PC-9 (cell line): ENCODE results near the gene NBEA. TPM values are rescaled to one million over a fixed set of nuclear protein-coding genes. Genes with fewer than 3 reads are reported as not detected.

Source experiments
- BruUV-seq: library from RNA; stranded (reverse); fragments of 400-500 nt; replicated peaks from 2 replicates; lab custom pipeline; 2021; lab: Mats Ljungman, UMichigan
- CTCF ChIA-PET: fragments of 300-600 bp; sonication (Branson Sonifier 250); formaldehyde crosslinking; loops from one replicate; lab custom pipeline; 2022; ENCODE audit warnings: antibody characterized with exemption; lab: Charles Lee
- POLR2A ChIA-PET: fragments of 300-600 bp; sonication (Branson Sonifier 250); formaldehyde crosslinking; loops from one replicate; lab custom pipeline; 2022; ENCODE audit warnings: antibody characterized with exemption; ENCODE audit not compliant: unreplicated experiment; lab: Charles Lee
- DNase-seq, 2 experiments: peaks; one replicate each; pipeline versions ENCODE4 v3.0.0 to v3.0.0-alpha.2; 2015 to 2022; ENCODE audit warnings: mixed read lengths in 1 of 2
- H2AFZ ChIP-seq: fragments of 200-600 bp; sonication (generic); 2 replicates; pipeline ENCODE4 v1.8.1; 2017; ENCODE audit warnings: antibody characterized with exemption
- H3F3A ChIP-seq: fragments of 200-600 bp; sonication (generic); 2 replicates; pipeline ENCODE4 v1.8.1; 2017; ENCODE audit warnings: antibody characterized with exemption, mild to moderate bottlenecking, low read depth; ENCODE audit not compliant: insufficient read depth
- H3K27ac ChIP-seq: fragments of 200-600 bp; sonication (generic); 2 replicates; pipeline ENCODE4 v1.6.1; 2016; ENCODE audit warnings: mixed run types
- H3K27me3 ChIP-seq: fragments of 200-600 bp; sonication (generic); 2 replicates; pipeline ENCODE4 v1.6.1; 2016; ENCODE audit warnings: low read depth, mixed run types; ENCODE audit not compliant: insufficient read depth
- H3K36me3 ChIP-seq: fragments of 200-600 bp; sonication (generic); 2 replicates; pipeline ENCODE4 v1.6.1; 2016; ENCODE audit warnings: low read depth, mixed run types
- H3K4me1 ChIP-seq: fragments of 200-600 bp; sonication (generic); replicated peaks from 2 replicates; pipeline ENCODE4 v1.6.1; 2016; ENCODE audit warnings: mixed run types; ENCODE audit not compliant: insufficient read depth
- H3K4me2 ChIP-seq: fragments of 200-600 bp; sonication (generic); 2 replicates; pipeline ENCODE4 v1.6.1; 2017; ENCODE audit warnings: mixed run types
- H3K4me3 ChIP-seq: fragments of 200-600 bp; sonication (generic); 2 replicates; pipeline ENCODE4 v1.6.1; 2016; ENCODE audit warnings: mixed run types
- H3K79me2 ChIP-seq: fragments of 200-600 bp; sonication (generic); 2 replicates; pipeline ENCODE4 v1.6.1; 2017; ENCODE audit warnings: low read depth, mixed run types
- H3K9me2 ChIP-seq: fragments of 200-600 bp; sonication (generic); 2 replicates; pipeline ENCODE4 v1.8.1; 2017; ENCODE audit warnings: mild to moderate bottlenecking; ENCODE audit not compliant: insufficient read depth
- H3K9me3 ChIP-seq: fragments of 200-600 bp; sonication (generic); 2 replicates; pipeline ENCODE4 v1.8.1; 2016; ENCODE audit warnings: low read depth; ENCODE audit not compliant: insufficient read depth
- H4K20me1 ChIP-seq: fragments of 200-600 bp; sonication (generic); 2 replicates; pipeline ENCODE4 v1.8.1; 2017; ENCODE audit not compliant: insufficient read depth
- CTCF ChIP-seq: fragments of 200-600 bp; sonication (generic); conservative IDR thresholded peaks from 2 replicates; pipeline ENCODE4 v1.6.1; 2017; ENCODE audit warnings: mixed run types, antibody characterized with exemption, mild to moderate bottlenecking, moderate library complexity
- EZH2 ChIP-seq: fragments of 200-600 bp; sonication (generic); IDR thresholded peaks from 2 replicates; pipeline ENCODE4 v1.8.0; 2017; ENCODE audit warnings: antibody characterized with exemption, low read depth
- intact Hi-C: fragments of 100-400 bp; cut with micrococcal nuclease; formaldehyde crosslinking; loops from one replicate; pipeline ENCODE4 v1.10.0; 2022; ENCODE audit not compliant: unreplicated experiment
- total RNA-seq: library from RNA; stranded (reverse); gene quantifications from 2 replicates; pipeline ENCODE4 v1.2.3, GENCODE V29; 2021

NBEA gene
- total RNA-seq, 1 experiment from 2014 or later = 4.0 TPM

DNA sequence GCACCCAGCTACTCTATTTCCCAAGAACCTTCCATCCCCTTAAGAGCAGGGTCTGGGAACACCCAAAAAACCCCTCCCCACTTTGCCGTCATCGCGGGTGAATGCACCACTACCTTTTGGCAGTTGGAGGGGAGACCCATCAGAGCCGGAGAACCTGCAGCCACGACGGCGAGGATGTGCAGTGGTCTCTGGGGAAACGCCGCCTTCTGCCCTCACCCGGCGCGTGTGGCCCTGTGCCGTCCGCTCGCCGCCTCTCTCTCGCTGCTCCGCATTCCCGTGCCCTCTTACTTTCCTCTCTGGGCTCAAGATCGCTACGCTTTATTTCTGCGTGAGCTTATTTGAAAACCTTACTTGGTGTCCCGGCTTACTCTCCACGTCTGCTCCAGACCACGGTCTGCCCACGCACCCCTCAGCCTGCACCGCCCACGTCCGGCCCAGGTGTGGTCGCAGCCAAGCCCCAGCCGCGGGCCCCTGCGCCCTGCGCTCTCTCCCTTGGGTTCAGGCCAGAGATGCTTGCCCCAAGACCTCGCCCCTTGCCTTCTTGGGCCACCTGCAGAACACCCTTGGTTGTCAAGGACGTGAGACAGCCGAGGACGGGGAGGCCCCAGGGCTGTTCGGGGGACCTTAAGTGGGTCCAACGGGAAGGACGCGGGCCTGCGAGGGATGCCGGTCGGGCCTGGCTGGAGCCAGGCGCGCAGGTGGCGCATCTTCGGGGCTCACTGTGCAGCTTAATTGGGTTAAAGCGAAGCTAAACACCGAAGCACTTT is 536.4 kb downstream of the NBEA start:
- intact Hi-C loops = no loop called here
- TF ChIP-seq EZH2 (no peak), CTCF (no peak)
- Histone ChIP-seq H4K20me1 (no peaks in the 10 kb centered on the region), H3K27me3 (no peaks in the 10 kb centered on the region), H2AFZ (no peak overlapping the region), H3K36me3 (no peaks in the 10 kb centered on the region), H3K9me2 (no peaks in the 10 kb centered on the region), H3K9me3 (no peaks in the 10 kb centered on the region), H3K4me2 (no peak overlapping the region), H3K4me1 (no peaks in the 10 kb centered on the region), H3F3A (no peaks in the 10 kb centered on the region), H3K4me3 (no peak overlapping the region), H3K27ac (no peak overlapping the region), H3K79me2 (no peaks in the 10 kb centered on the region)
- no TSS peak for BruUV-seq
- ChIA-PET POLR2A (no interaction called here), CTCF (no interaction called here)
- DNase-seq = no peak

DNA sequence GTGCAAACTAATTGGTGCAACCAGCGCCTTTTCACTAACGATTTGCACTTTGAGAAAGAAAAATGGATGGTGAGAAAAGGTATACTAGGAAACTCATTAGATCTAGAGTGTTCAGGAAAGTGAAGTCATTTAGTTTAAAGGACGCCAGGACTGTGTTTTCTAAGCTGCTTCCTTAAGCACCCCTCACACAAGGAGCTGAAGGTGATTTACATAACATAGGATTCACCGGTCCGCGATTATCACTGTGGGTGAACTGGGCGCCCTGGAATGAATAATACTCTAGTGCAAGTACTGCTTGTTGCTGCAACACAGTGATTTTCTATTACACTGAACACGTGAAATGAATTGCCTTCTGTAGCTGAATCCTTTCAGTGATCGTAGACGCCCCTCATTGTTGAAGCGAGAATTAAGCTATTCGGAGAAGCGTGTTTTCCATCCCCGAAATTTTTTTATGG is 537.0 kb downstream of the NBEA start:
- intact Hi-C loops = no loop called here
- no peaks in the 10 kb centered on the region for H3F3A ChIP-seq
- no peaks in the 10 kb centered on the region for H4K20me1 ChIP-seq
- no peaks in the 10 kb centered on the region for H3K9me2 ChIP-seq
- H3K36me3 ChIP-seq = no peaks in the 10 kb centered on the region
- H3K27me3 ChIP-seq = no peaks in the 10 kb centered on the region
- no peaks in the 10 kb centered on the region for H3K79me2 ChIP-seq
- CTCF ChIA-PET = no interaction called here
- H3K4me2 ChIP-seq = no peak overlapping the region
- no peaks in the 10 kb centered on the region for H3K9me3 ChIP-seq
- BruUV-seq = no TSS peak
- TF ChIP-seq CTCF (no peak), EZH2 (no peak)
- POLR2A ChIA-PET = no interaction called here
- no peaks in the 10 kb centered on the region for H3K4me1 ChIP-seq
- H3K27ac ChIP-seq = no peak overlapping the region
- DNase-seq = no peak
- H3K4me3 ChIP-seq = no peak overlapping the region
- H2AFZ ChIP-seq = no peak overlapping the region

GRCh38 chr13:35479706-35480105 is 537.6 kb downstream of the NBEA start:
- H3K4me2 ChIP-seq = no peak overlapping the region

More at GRCh38 chr13:35479706-35480105, 537.6 kb downstream of the NBEA start:
- Histone ChIP-seq H2AFZ (no peak overlapping the region), H3K4me1 (no peaks in the 10 kb centered on the region), H3F3A (no peaks in the 10 kb centered on the region), H3K9me3 (no peaks in the 10 kb centered on the region), H3K36me3 (no peaks in the 10 kb centered on the region), H3K4me3 (no peak overlapping the region), H3K9me2 (no peaks in the 10 kb centered on the region), H4K20me1 (no peaks in the 10 kb centered on the region), H3K79me2 (no peaks in the 10 kb centered on the region), H3K27me3 (no peaks in the 10 kb centered on the region), H3K27ac (no peak overlapping the region)
- no TSS peak for BruUV-seq
- intact Hi-C loops = no loop called here
- DNase-seq = no peak
- TF ChIP-seq EZH2 = no peak
- no peak for TF ChIP-seq CTCF
- ChIA-PET POLR2A (no interaction called here), CTCF (no interaction called here)
